MM.1S (cell line): Measurements from ENCODE around the gene UNC93B1.

Experiments
- DNase-seq: peaks from one replicate; pipeline ENCODE4 v3.0.0-alpha.2; 2015
- H2AFZ ChIP-seq: fragments of 300-600 bp; sonication (generic); 2 replicates; pipeline ENCODE4 v1.6.0; 2016; ENCODE audit warnings: antibody characterized with exemption, low read length
- H3F3A ChIP-seq: fragments of 300-600 bp; sonication (generic); 2 replicates; pipeline ENCODE4 v1.6.1; 2016; ENCODE audit warnings: mild to moderate bottlenecking, antibody characterized with exemption, low read length, moderate library complexity, mixed read lengths; ENCODE audit not compliant: insufficient read depth
- H3K27ac ChIP-seq: fragments of 300-600 bp; sonication (generic); 2 replicates; pipeline ENCODE4 v1.5.1; 2016; ENCODE audit warnings: mild to moderate bottlenecking, low read length
- H3K27me3 ChIP-seq: fragments of 300-600 bp; sonication (generic); replicated peaks from 2 replicates; pipeline ENCODE4 v1.6.0; 2016; ENCODE audit warnings: low read length; ENCODE audit not compliant: insufficient read depth
- H3K36me3 ChIP-seq: fragments of 300-600 bp; sonication (generic); replicated peaks from 2 replicates; pipeline ENCODE4 v1.6.1; 2016; ENCODE audit warnings: mild to moderate bottlenecking, low read length, mixed read lengths; ENCODE audit not compliant: insufficient read depth
- H3K4me1 ChIP-seq: fragments of 300-600 bp; sonication (generic); 2 replicates; pipeline ENCODE4 v1.6.1; 2016; ENCODE audit warnings: low read length, mixed read lengths
- H3K4me2 ChIP-seq: fragments of 300-600 bp; sonication (generic); 2 replicates; pipeline ENCODE4 v1.6.0; 2016; ENCODE audit warnings: low read depth, low read length
- H3K4me3 ChIP-seq: fragments of 300-600 bp; sonication (generic); 2 replicates; pipeline ENCODE4 v1.5.1; 2016; ENCODE audit warnings: low read length, mixed read lengths
- H3K79me2 ChIP-seq: fragments of 300-600 bp; sonication (generic); 2 replicates; pipeline ENCODE4 v1.6.1; 2016; ENCODE audit warnings: mixed run types, low read length, mixed read lengths
- H3K9ac ChIP-seq: fragments of 300-600 bp; sonication (generic); 2 replicates; pipeline ENCODE4 v1.6.1; 2016; ENCODE audit warnings: low read length, mixed read lengths
- H3K9me2 ChIP-seq: fragments of 300-600 bp; sonication (generic); replicated peaks from 2 replicates; pipeline ENCODE4 v1.6.1; 2016; ENCODE audit warnings: mild to moderate bottlenecking, low read length, mixed read lengths; ENCODE audit not compliant: insufficient read depth
- H3K9me3 ChIP-seq: fragments of 300-600 bp; sonication (generic); replicated peaks from 2 replicates; pipeline ENCODE4 v1.6.1; 2016; ENCODE audit warnings: mild to moderate bottlenecking, low read length, mixed read lengths; ENCODE audit not compliant: insufficient read depth
- H4K20me1 ChIP-seq: fragments of 300-600 bp; sonication (generic); 2 replicates; pipeline ENCODE4 v1.6.1; 2016; ENCODE audit warnings: mild to moderate bottlenecking, low read length, moderate library complexity, mixed read lengths; ENCODE audit not compliant: insufficient read depth
- CTCF ChIP-seq: fragments of 300-600 bp; sonication (generic); IDR thresholded peaks from 2 replicates; pipeline ENCODE4 v1.5.1; 2016; ENCODE audit warnings: antibody characterized with exemption, low read length, mixed read lengths
- EZH2 ChIP-seq: fragments of 300-600 bp; sonication (generic); optimal IDR thresholded peaks from 2 replicates; pipeline ENCODE3; 2017; ENCODE audit warnings: low read depth, mild to moderate bottlenecking, antibody characterized with exemption, low read length, mixed read lengths
- EZH2phosphoT487 ChIP-seq: fragments of 300-600 bp; sonication (generic); IDR thresholded peaks from 2 replicates; pipeline ENCODE4 v1.6.1; 2018; ENCODE audit warnings: antibody characterized with exemption, low read length

Gene UNC93B1

DNA sequence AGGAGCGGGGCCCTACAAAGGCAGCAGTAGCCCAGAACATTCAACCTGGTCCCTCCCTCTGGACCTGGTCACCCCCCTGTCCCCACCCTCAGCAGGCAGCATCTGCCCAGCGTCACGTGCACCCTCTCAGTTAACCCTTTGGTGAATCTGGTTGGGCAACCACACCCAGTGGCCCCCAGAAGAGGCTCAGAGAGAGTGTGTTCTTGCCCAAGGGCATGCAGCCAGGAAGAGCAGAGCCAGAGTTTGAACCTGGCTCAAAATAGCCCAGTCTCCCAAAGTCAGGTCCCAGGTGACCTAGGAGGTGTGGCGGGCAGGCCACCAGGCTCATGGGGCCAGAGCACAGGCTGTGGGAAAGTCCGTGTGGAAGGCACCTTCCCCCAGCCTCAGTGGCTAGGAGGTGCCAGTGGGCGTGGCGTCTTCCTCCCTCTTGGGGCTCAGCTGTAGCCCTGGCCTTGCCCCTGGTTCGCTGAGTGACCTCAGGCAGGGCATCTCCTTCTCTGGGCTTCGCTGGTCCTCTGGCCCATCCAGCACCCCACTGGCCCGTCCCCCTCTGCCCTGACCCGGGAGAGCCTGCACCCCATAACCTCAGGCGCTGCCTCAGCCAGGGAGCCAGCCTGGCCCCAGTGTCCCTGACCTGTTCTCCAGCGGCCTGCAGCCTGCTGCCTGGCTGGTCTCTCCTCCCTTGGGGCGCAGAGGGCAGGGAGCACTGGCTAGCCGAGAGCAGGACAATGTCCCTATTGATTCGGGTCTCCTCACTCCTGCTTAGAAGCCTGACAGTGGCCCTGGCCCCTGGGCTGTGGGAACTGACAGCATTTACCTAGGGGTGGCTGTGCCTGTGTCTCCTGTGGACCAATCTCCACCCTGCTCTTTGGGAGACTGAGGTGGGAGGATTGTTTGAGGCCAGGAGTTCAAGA is 13.3 kb upstream of the UNC93B1 start:
- H3K4me2 ChIP-seq, result no peak overlapping the region
- no peak overlapping the region for H3K9ac ChIP-seq
- H3K4me3 ChIP-seq, result no peak overlapping the region
- TF ChIP-seq EZH2phosphoT487, result no peak
- no peak for TF ChIP-seq EZH2
- TF ChIP-seq CTCF, result no peak
- no peaks in the 10 kb centered on the region for H3K79me2 ChIP-seq
- no peaks in the 10 kb centered on the region for H3K9me3 ChIP-seq
- no peak overlapping the region for H3K27ac ChIP-seq
- no peak for DNase-seq
- no peaks in the 10 kb centered on the region for H3K9me2 ChIP-seq
- peaks cover 29% of the 10 kb centered on the region for H3K4me1 ChIP-seq
- H3F3A ChIP-seq, result peaks cover 8% of the 10 kb centered on the region; the same call in 1 of the 2 replicates
- no peaks in the 10 kb centered on the region for H4K20me1 ChIP-seq
- no peaks in the 10 kb centered on the region for H3K27me3 ChIP-seq
- H3K36me3 ChIP-seq, result no peaks in the 10 kb centered on the region
- no peak overlapping the region for H2AFZ ChIP-seq

DNA sequence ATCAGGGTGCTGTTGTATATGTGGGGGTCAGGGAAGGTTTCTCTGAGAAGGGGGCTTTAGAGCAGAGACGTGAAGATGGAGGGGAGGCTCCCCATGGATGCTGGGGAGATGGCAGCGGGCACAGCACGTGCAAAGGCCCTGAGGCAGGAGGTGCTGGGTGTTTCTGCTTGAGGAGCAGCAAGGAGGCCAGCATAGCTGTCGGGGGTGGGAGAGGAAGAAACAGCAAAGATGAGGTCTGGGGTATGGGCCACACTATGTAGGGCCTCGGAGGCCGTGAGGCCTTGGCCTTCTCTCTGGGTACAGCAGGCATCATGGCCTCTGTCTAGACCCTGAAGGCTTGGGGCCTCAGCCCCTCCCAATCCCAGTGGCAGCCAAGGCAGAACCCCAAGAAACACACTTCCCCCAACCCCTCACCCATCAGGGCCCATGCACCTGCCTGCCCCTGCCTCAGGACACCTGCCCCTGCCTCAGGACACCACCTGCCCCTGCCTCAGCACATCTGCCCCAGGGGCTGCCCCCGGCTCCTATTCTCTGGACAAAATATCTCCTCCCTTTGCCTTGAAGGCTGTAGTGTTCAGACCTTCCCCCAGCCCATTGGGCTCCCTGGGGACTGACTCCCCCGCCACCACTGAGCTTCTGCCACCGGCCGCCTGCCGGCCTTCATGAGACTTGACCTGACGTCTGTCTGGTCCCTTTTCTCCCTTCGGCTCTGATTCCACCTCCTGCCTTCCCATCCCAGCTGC is 12.4 kb upstream of the UNC93B1 start:
- H3K4me3 ChIP-seq, result no peak overlapping the region
- H3K79me2 ChIP-seq, result no peaks in the 10 kb centered on the region
- no peaks in the 10 kb centered on the region for H3K36me3 ChIP-seq
- H3K9ac ChIP-seq, result no peak overlapping the region
- no peak for DNase-seq
- no peaks in the 10 kb centered on the region for H4K20me1 ChIP-seq
- peaks cover 8% of the 10 kb centered on the region; the same call in 1 of the 2 replicates for H3F3A ChIP-seq
- TF ChIP-seq EZH2phosphoT487 (no peak), CTCF (no peak), EZH2 (no peak)
- H3K27ac ChIP-seq, result no peak overlapping the region
- H3K4me1 ChIP-seq, result peaks cover 31% of the 10 kb centered on the region
- H3K9me3 ChIP-seq, result no peaks in the 10 kb centered on the region
- no peak overlapping the region for H3K4me2 ChIP-seq
- H3K27me3 ChIP-seq, result no peaks in the 10 kb centered on the region
- H2AFZ ChIP-seq, result no peak overlapping the region
- H3K9me2 ChIP-seq, result no peaks in the 10 kb centered on the region

GRCh38 chr11:68015467-68015866 is 11.6 kb upstream of the UNC93B1 start:
- no peak for DNase-seq
- Histone ChIP-seq H3K4me1 (peaks cover 25% of the 10 kb centered on the region), H3K9ac (no peak overlapping the region)

More at GRCh38 chr11:68015467-68015866, 11.6 kb upstream of the UNC93B1 start:
- H3F3A ChIP-seq, result peaks cover 8% of the 10 kb centered on the region; the same call in 1 of the 2 replicates
- no peaks in the 10 kb centered on the region for H4K20me1 ChIP-seq
- H3K4me2 ChIP-seq, result no peak overlapping the region
- no peaks in the 10 kb centered on the region for H3K9me2 ChIP-seq
- H3K27me3 ChIP-seq, result no peaks in the 10 kb centered on the region
- H3K27ac ChIP-seq, result no peak overlapping the region
- H3K9me3 ChIP-seq, result no peaks in the 10 kb centered on the region
- H3K36me3 ChIP-seq, result no peaks in the 10 kb centered on the region
- no peak overlapping the region for H2AFZ ChIP-seq
- no peaks in the 10 kb centered on the region for H3K79me2 ChIP-seq
- H3K4me3 ChIP-seq, result no peak overlapping the region
- TF ChIP-seq CTCF (no peak), EZH2phosphoT487 (no peak), EZH2 (no peak)
